Stimulated activated CD4-positive, alpha-beta T cell treated with anti-CD3 and anti-CD28 coated beads, Interleukin-1b, Interleukin-23, amount 100 ng/mL, for 48 hours (primary cell): ENCODE measurements around the gene CHI3L2.
A peak's percentile ranks its signal among the peaks of the same experiment; 100 is the strongest.

ENCODE experiments used
- DNase-seq: peaks from one replicate; pipeline ENCODE4 v3.0.0-alpha.2; 2020

The CHI3L2 gene

DNA sequence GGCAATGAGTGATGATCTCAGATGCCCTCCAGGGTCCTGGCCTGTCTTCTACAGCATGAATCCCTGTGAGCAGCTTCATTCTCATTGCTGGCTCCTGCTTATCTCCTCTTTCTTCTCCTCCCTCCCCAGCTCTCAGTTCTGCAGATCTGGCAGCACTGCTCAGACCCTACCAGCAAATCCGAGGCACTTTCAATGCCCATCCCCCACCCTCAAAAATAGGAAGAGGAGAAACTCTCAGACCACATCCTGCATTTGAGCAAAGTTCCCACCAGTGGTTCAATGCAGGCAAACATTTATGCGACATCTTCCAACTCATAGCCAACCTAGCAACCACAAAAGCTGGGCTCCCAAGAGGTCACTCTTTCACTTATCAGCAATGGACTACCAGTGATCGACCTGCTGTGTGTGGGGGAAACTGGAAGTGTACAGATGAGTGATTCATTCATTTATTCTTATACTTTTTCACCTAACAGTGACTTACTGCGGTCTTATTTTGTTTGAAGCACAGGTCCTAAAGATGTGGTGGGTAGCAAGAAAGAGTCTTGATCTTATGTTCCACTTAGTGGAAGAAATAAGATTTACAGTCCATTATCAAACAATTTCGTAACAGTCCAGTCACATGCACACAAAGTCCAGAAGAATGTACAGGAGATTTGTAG is 5.8 kb upstream of the CHI3L2 start:
- DNase-seq: peak; percentile 67

DNA sequence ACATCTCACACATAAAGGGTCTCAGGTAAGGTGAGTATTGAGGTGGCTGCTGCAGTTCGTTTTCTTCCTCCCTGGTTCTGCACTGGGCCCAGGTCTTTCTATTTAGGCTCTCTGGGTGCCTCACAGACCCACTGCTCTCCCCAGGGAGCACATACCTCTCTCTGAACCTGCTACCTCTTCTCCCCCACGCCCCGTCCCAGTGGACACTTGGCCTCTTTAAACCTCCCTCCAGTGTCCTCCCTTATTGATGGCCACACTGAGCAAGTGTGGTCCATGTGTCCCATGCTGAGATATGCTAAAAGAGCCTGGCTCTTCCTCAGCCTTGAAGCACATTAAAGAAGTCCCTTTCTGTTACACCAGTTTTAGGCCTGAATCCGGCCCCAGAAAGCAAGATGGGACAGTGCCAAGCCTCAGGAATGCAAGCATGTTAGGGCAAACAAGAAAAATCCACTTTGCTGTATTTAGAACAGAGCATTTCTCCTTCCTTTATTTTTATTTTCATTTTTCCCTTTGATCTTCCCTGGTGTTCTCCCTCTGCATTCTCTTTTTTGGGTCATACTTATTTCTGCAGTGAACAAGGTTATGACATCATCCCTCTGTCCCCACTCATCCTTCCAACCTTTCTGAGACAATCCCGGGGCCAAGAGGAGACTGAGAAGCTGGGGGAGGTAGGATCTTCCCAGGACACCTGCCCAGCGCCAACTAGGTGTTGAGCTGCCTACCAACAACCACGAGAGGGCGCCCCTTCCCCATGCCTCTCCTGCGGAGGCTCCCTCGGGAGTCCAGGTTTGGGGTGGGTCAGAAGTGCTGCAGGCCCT is 5.0 kb upstream of the CHI3L2 start:
- DNase-seq: peak; percentile 74

- DNase-seq: no peak
These were observed 4.3 kb upstream of the CHI3L2 start for GRCh38 chr1:111223126-111223685.

GRCh38 chr1:111225091-111225490 is 2.4 kb upstream of the CHI3L2 start:
- no peak for DNase-seq

DNA sequence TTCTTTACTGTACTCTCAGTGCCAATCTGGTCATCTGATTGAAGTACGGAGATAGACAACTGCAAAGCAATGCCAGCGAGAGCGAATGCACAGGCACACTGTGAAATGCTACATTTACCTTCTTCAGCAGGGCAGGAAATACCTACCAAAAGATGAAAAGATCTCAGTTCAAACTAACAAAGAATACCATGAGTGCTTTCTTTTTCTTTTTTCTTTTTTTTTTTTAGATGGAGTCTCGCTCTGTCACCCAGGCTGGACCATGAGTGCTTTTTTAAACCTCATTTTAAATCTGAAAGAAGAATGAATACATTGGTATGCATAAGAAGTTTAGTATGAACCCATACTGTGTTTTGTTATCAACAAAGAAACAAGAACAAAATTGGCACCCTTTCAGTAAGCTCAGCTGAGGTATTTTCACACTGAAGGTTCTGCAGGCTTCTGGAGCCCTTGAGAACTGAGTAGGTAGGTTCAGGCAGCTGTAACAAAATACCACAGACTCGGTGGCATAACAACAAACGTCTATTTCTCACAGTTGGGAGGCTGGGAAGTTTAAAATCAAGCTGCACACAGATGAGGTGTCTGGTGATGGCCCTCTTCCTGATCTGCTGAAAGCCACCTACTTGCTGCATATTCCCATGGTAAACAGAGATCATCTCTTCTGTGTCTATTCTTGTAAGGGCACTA is 1.7 kb upstream of the CHI3L2 start:
- no peak for DNase-seq

- no peak for DNase-seq
These were observed 586 bp downstream of the CHI3L2 start for GRCh38 chr1:111227851-111228747.

DNA sequence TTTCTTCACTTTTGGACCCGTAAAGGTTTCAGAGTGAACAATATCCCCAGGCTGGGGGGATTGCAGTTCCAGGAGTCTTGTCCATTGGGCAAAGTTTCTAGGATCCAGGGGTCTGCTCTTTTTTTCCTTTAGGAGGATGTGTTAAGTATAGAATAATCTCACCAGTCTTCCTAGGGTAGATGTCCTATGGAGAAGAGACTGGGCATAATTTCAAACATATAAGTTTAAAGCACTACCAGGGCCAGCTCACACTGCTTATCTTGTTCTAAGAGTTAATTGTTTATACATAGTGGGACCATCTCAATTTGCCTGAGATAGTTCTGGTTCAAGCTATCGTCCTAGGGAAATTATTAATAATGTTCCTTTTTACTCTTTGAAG is 1.2 kb downstream of the CHI3L2 start:
- DNase-seq: no peak

- DNase-seq: no peak
These were observed 4.6 kb downstream of the CHI3L2 start for GRCh38 chr1:111232134-111232533.

DNA sequence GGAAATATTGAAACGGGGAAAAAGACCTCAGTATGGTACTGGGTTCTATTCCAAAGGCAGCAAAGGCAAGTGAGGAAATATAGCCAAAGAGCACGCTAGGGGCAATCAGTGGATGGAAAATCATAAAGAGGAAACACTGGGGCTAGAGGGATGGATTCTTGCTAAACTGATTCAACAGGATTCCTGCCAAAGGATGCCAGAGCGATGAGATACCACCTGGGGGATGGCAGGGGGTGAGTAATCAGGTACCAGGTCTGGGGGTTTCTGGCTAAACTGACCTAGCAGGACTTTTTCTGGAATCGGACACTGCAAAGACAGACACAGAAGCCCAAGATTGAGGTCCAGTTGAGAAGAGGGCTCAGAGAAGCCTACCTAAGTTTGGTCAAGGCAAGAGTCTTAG is 6.7 kb downstream of the CHI3L2 start:
- DNase-seq: no peak

DNA sequence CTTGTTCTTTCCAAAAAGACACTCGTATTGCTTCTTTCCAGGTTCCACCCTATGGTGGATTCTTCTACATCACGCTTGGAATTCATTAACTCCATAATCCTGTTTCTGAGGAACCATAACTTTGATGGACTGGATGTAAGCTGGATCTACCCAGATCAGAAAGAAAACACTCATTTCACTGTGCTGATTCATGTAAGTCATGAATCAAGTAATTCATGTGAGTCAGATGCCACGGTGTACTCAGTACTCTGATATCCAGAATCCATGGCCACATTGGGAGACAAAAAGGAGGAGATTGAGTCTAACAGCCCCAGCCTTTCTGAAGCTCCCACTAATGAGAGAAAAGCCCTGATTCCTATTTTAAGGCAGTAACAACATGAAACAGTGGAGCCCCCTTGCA is 7.4 kb downstream of the CHI3L2 start:
- no peak for DNase-seq

GRCh38 chr1:111236379-111236778 is 8.9 kb downstream of the CHI3L2 start:
- DNase-seq: no peak

GRCh38 chr1:111236806-111237205 is 9.3 kb downstream of the CHI3L2 start:
- DNase-seq: no peak

- DNase-seq: no peak
These were observed 10.7 kb downstream of the CHI3L2 start for GRCh38 chr1:111238056-111238795.

- no peak for DNase-seq
These were observed 14.3 kb downstream of the CHI3L2 start for GRCh38 chr1:111241797-111242196.

DNA sequence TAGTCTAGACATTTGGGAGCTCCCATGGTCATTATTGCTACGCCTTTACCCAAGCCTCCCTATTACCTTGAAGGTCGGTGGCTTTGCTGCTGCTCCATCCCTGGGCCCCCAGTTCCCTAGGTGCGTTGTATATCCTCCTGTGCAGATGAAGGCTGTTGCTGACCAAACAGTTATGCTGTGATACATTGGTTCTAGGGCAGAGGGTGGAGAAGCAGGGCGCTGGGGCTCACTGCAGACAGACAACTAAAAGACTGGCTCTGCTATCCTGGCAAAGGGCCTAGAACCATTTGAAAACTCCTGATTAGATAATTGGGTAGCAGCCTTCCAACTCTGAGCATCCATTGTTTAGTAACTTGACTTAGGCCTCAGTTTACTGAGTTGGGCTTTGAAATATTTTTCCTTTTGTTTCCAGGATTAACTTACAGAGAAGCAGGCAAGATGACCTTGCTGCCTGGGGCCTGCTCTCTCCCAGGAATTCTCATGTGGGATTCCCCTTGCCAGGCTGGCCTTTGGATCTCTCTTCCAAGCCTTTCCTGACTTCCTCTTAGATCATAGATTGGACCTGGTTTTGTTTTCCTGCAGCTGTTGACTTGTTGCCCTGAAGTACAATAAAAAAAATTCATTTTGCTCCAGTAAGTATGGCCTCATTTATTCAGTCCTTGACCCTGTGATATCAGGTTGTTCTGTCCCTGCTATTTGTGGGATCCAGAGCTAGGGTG is 15.5 kb downstream of the CHI3L2 start:
- no peak for DNase-seq

- DNase-seq: no peak
These were observed 19.8 kb downstream of the CHI3L2 start for GRCh38 chr1:111247125-111247838.

DNA sequence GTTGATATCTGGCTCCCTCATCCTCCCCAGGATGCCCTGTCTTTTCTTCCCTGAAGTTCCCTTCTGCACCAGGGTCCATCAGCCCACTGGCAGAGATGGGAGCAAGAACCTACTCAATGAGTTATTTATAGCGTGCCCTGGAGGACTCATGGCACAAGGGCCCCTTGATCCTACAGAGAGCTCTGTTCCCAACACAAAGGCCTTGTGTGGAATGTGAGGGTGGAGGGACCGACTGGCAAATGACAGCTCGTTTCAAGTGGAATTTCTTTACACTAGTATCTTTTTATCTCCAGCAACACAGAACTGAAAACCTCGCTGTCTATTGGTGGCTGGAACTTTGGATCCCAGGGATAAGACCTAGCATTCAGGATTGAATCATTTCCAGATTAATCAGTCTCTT is 22.4 kb downstream of the CHI3L2 start:
- no peak for DNase-seq

DNA sequence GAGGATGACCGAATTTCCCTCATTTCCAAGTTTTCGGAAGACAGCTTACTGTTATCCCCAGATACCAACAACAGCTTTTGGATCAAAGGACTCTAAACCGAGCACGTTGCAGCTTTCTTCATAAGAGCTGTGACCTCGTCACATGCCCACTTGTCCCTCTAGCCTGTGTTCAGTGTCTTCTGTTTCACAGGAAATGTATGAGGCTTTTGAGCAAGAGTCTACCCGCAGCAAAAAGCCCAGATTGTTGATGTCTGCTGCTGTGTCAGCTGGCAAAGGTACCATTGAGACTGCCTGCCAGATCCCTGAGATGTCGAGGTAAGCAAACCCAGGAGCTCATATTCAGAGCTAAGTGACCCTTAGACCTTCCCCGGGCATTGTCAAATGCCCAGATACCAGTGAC is 24.1 kb downstream of the CHI3L2 start:
- no peak for DNase-seq

- DNase-seq: no peak
These were observed 25.3 kb downstream of the CHI3L2 start for GRCh38 chr1:111252786-111253185.

DNA sequence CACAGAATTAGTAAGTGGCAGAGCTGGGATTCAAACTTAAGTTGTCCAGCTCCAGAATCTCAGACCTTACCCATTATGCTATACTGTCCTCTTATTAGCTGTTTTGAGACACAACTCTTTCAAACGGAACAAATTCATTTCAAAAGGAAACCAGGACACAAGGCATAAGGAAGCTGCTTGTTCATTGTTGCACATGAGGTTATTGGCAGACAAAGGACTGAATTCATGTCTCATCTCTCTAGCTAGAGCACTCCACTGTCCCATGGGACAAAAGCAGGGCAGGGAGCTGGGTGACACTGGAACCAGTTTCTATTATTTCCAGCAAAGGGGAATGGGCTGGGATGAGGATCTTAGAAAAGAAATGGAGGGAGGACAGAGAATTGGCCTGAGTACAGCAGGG is 26.4 kb downstream of the CHI3L2 start:
- DNase-seq: no peak
